Astrocyte of the cerebellum (primary cell): ENCODE results near the gene EYS.

Experiments used
- DNase-seq: peaks from one replicate; pipeline ENCODE4 v3.0.0-alpha.2; 2011; ENCODE audit warnings: low read depth
- H3K4me3 ChIP-seq: 2 replicates; pipeline ENCODE4 v1.5.1; 2011; ENCODE audit warnings: mild to moderate bottlenecking, low read depth, low read length, moderate library complexity
- in situ Hi-C: cut with HindIII; loops from 2 replicates; pipeline ENCODE4 v1.10.0; 2017; ENCODE audit warnings: low sequenced_read_pairs
- TF ChIP-seq, protein P1 (sequence below): IDR thresholded peaks from 2 replicates; pipeline ENCODE4 v1.5.1; 2012; ENCODE audit warnings: low read length, low read depth, moderate library complexity, mild to moderate bottlenecking; ENCODE audit errors: missing control alignments

EYS gene

GRCh38 chr6:64985726-64986125, 721.3 kb downstream of the EYS start:
- H3K4me3 ChIP-seq, result no peak overlapping the region
- DNase-seq, result no peak
- in situ Hi-C loops, result no loop called here
- TF ChIP-seq, protein P1, sequence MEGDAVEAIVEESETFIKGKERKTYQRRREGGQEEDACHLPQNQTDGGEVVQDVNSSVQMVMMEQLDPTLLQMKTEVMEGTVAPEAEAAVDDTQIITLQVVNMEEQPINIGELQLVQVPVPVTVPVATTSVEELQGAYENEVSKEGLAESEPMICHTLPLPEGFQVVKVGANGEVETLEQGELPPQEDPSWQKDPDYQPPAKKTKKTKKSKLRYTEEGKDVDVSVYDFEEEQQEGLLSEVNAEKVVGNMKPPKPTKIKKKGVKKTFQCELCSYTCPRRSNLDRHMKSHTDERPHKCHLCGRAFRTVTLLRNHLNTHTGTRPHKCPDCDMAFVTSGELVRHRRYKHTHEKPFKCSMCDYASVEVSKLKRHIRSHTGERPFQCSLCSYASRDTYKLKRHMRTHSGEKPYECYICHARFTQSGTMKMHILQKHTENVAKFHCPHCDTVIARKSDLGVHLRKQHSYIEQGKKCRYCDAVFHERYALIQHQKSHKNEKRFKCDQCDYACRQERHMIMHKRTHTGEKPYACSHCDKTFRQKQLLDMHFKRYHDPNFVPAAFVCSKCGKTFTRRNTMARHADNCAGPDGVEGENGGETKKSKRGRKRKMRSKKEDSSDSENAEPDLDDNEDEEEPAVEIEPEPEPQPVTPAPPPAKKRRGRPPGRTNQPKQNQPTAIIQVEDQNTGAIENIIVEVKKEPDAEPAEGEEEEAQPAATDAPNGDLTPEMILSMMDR, result no peak

GRCh38 chr6:64984948-64985347, 722.1 kb downstream of the EYS start:
- TF ChIP-seq, protein P1, result no peak
- in situ Hi-C loops, result no loop called here
- H3K4me3 ChIP-seq, result no peak overlapping the region
- DNase-seq, result no peak

DNA sequence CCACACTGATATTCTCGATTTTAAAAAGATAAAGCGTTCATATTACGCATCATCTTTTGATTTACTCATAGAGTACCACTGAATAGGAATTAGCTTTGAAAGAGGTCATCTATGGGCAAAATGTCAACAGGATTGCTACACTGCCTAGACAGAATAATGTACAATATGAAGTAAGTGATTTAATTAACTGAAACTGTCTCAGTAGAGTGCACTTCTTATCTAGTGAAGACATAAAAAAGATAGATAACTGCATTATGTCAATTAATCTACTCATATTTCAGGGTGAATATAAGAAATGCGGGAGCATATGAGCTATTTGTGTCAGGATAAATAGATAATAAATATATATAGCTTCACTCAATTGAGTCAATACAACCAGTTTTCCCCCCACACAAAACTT, 723.9 kb downstream of the EYS start:
- TF ChIP-seq, protein P1, result no peak
- no peak for DNase-seq
- no peak overlapping the region for H3K4me3 ChIP-seq
- in situ Hi-C loops, result no loop called here

DNA sequence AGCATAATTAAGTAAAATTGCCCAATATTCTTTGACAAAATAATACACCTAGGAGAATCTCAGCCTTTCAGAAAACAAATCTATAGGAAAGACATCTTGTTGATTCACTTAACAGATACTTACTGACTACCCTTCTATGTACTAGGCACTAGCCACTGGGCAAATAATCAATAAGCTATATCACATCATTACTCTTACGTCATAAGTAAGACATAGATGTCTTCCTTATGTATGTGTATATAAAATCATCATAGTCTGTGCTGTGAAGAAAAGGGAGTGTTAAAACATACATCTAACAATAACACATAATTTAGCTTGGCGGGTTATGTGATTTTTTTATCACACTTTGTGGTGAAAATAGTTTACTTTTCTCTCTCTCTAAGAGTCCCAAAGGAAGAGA, 733.9 kb downstream of the EYS start:
- TF ChIP-seq, protein P1, result no peak

DNA sequence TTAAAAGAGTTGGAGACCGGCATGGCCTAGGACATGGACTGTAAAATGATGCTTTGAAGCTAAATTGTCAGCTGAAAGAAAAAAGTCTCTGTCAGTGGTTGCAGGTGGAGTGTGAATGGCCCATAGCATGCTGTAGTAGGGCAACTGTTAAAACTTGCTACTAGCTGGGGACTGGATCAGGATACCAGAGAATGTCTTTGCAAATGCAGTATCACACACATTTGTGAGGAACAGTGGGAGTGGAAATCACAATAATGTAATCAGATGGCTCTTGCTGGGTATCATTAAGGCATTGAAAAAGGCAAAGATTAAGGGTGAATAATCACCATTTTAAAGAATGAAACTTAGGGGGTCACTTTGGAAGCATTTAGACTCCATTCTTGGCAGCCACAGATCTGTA, 737.9 kb downstream of the EYS start:
- TF ChIP-seq, protein P1, result no peak
- H3K4me3 ChIP-seq, result no peak overlapping the region
- in situ Hi-C loops, result no loop called here
- no peak for DNase-seq

More for the DNA sequence above, 733.9 kb downstream of the EYS start:
- in situ Hi-C loops, result no loop called here
- no peak for DNase-seq
- no peak overlapping the region for H3K4me3 ChIP-seq

DNA sequence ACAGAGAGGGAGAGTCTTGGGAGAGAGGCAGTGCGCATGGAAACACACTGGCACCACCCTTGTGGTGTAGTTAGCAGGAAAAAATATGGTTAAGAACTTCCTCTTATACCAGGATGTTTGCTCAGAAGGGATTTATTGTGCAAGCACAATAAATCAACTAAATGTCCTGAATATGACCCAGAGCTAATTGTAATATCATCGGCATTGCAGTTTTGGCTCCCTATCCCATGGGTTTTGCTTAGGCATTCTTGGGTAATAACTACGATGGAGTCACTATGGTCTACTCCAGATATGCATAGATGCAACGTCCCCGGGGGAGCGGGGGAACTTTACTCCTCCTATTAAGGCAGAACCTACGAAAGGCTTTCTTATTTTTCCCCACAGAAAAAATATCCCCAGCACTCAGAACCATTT, 751.6 kb downstream of the EYS start:
- H3K4me3 ChIP-seq, result no peak overlapping the region
- in situ Hi-C loops, result no loop called here
- TF ChIP-seq, protein P1, result no peak
- DNase-seq, result no peak

DNA sequence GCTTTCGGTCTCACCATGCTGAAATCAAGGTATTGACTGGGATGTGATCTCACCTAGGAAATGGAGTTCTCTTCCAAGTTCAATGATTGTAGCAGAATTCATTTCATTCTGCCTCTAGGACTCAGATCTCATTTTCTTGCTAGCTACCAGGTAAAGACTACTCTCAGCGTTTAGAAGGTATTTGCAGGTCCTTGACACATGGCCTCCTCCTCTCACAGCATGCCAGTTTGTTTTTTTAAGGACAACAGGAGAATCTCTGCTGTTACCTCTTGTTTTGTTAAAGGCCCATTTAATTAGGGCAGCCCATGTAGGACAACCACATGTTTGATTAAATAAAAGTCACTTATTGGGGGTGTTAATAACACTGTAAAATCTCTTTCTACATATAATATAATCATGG, 757.8 kb downstream of the EYS start:
- TF ChIP-seq, protein P1, result no peak
- DNase-seq, result no peak
- no peak overlapping the region for H3K4me3 ChIP-seq
- in situ Hi-C loops, result no loop called here
